Omental fat pad (tissue), 4 donors: ENCODE measurements around the gene KCTD17. TPM values are rescaled to one million over a fixed set of nuclear protein-coding genes. Genes with fewer than 3 reads are reported as not detected.

Source experiments
- ATAC-seq: fragments of 150-250 bp; one replicate; pipeline ENCODE4 v1.9.1; 2016; ENCODE audit warnings: mild to moderate bottlenecking, moderate library complexity; ENCODE audit not compliant: low FRiP score
- DNase-seq: peaks from one replicate; pipeline ENCODE4 v3.0.0-alpha.2; 2019; ENCODE audit warnings: low spot score
- total RNA-seq, 4 donors: library from RNA; depleted of rRNA; stranded (reverse); fragments of >200 nt; gene quantifications; one replicate each; pipeline ENCODE4 v1.1.0, GENCODE V29; 2016
- TF ChIP-seq, protein P1 (sequence below), 3 donors: fragments of 450-650 bp; IDR thresholded peaks; one replicate each; pipeline ENCODE4 v1.5.1; 2016 to 2017; ENCODE audit warnings: antibody characterized with exemption in 3 of 3, mild to moderate bottlenecking in 3 of 3, moderate library complexity in 2 of 3

Gene KCTD17
- total RNA-seq, 4 donors from 2014 or later = 6.2 to 17.3 (median 8.3) TPM

DNA sequence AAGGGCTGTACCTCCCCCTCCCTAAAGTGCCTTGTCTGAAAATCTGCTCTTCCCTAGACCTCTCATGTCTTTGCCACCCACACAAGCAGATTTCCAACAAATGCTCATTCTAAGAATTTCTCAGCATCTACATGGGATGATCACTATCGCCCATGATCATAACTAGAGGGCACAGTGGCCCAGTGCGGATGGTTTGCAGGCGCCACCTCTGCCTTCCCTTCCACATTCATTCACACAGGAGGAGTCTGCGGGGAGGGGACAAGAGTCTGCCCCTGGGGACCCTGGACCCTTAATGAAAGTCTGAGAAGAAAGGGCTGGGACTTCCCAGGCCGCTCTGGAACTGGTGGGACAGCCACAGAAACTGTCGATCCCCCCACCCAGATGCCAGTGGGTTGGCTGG, 28.9 kb downstream of the KCTD17 start:
- DNase-seq (no peak), ATAC-seq (no peak)
- TF ChIP-seq, protein P1, sequence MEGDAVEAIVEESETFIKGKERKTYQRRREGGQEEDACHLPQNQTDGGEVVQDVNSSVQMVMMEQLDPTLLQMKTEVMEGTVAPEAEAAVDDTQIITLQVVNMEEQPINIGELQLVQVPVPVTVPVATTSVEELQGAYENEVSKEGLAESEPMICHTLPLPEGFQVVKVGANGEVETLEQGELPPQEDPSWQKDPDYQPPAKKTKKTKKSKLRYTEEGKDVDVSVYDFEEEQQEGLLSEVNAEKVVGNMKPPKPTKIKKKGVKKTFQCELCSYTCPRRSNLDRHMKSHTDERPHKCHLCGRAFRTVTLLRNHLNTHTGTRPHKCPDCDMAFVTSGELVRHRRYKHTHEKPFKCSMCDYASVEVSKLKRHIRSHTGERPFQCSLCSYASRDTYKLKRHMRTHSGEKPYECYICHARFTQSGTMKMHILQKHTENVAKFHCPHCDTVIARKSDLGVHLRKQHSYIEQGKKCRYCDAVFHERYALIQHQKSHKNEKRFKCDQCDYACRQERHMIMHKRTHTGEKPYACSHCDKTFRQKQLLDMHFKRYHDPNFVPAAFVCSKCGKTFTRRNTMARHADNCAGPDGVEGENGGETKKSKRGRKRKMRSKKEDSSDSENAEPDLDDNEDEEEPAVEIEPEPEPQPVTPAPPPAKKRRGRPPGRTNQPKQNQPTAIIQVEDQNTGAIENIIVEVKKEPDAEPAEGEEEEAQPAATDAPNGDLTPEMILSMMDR (IDR thresholded peaks at IDR 0.05) = no peak

DNA sequence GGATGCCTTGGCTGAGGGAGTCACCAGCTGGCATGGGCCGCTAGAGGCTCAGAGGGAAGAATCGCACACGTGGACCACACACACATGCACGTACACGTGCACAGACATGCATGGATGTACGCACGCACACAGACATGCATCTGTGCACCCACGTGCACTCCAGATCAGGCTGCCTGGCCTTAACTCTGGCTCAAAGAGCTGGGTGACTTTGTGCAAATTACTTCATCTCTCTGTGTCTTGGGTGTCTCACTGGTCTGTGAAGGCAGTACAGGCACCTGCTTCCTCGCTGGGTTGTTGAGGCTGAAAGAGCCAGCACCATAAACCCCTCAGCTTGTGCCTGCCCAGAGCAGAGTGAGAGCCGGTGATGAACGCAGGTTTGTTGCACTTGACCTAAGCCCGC, 29.3 kb downstream of the KCTD17 start:
- DNase-seq (no peak), ATAC-seq (no peak)
- TF ChIP-seq, protein P1 (IDR thresholded peaks at IDR 0.05) = no peak

DNA sequence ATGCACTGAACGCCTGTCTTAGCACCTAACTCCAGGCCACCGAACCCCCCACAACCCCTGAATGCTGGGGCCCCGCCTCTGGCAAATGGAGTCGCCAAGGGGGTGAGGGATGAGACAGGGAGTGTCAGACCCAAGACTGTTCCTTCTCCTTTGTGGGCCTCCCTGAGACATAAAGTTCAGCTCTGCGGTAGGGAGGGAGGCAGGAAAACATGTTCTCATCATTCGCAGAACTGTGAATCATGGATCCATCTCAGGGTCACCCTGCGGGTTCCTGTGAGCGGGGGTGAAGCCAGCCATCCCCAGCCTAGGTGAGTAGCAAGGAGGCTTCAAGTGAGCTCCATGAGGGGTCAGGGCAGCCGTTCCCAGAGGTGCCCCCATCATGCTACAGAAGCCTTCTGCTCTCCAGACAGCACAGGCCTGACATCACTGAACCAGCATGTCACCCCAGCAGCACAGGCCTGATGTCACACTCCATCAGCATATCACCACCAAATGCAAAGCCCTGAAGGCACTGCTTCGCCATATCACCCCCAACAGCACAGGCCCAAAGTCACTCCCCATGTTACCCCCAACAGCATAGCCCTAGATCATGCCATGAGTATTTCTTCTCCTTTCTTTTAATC, 30.8 kb downstream of the KCTD17 start:
- DNase-seq = no peak
- TF ChIP-seq, protein P1 (IDR thresholded peaks at IDR 0.05) = no peak
- ATAC-seq = no peak

DNA sequence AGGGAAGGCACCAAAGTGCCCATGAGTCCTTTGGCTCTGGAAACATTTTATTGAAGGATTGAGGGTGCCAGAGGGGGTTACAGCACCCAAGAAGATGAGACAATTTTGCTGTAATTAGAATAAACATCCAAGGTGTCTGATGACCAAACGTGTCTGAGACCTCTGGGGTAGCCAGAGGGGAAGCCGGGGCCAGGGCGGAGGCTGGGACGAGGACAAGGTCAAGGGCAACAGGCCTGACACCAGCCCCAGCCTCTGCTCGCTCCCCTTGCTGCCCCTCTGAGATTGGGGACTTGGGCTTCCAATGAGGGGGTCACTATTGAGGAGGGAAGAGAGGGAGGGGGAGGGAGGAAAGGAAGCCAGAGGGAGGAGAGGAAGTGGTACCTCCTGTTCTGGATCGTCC, 32.4 kb downstream of the KCTD17 start:
- no peak for ATAC-seq
- TF ChIP-seq, protein P1 (IDR thresholded peaks at IDR 0.05) = no peak
- DNase-seq = no peak

DNA sequence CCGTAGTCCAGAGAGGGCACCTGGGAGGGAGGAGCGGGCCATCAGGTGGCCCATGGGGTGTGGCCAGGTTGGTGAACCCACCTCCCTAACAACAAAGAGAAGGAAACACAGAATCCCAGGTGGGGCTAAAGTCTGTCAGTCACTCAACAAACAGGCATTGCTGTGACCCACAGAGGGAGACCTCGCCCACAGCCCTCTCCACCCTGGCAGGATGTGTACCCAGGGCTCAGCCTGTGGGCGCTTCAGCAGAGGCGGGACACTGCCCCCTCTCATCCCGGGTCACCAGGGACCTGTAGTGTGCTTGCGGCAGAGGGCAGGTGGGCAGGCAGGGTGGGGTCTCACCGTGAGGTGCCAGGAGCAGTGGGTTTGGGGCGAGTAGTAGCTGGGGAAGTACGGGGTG, 32.8 kb downstream of the KCTD17 start:
- ATAC-seq = no peak
- TF ChIP-seq, protein P1 (IDR thresholded peaks at IDR 0.05) = no peak
- DNase-seq = no peak

DNA sequence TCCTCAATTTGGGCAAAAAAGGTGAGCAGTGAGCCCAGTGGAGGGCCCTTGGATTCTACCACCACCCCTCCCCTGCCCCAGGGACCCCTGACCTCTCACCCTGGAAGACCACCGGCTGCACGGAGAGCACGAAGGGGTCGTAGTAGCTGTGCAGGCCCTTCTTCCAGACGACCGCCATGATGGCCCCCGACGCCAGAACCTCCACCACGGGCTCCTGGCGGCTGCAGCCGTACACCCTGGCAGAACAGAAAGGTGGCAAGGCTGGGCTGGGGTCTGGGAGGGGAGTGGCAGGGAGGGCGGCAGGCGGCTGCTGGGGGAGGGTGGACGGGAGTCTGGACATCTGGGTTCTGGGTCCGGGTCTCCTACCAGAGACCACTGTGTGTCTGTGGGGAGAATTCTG, 34.6 kb downstream of the KCTD17 start:
- TF ChIP-seq, protein P1 (IDR thresholded peaks at IDR 0.05) = no peak
- DNase-seq (no peak), ATAC-seq (no peak)

DNA sequence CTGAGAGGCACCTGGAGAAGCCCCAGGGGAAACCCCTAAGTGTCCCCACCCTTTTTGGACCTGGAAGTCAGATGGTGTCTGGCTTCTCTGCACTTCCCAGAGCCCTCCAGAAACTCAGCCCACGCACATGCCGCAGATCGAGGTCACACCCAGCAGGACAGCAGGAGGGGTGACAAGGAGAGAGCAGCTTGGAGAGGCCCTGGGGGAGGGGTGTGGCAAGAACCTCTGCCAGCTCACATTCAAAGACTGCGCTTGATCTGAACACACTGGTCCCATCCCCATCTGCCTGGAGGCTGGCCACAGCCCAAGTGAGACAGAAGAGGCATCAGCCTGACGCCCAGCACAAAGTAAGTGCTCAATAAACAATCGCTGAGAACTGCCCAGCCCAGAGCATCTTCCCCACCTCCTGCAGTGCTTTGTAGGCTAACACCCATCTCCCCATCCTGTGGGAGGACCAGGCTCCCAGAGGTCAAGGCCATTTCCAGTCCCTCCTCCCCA, 36.6 kb downstream of the KCTD17 start:
- ATAC-seq (no peak), DNase-seq (no peak)
- TF ChIP-seq, protein P1 (IDR thresholded peaks at IDR 0.05) = no peak
